Cardiac muscle cell (in vitro differentiated cells and primary cell): ENCODE data around the gene FSIP1. TPM values are rescaled to one million over a fixed set of nuclear protein-coding genes. Genes with fewer than 3 reads are reported as not detected.

Experiments used
- DNase-seq, 2 donors: peaks; one replicate each; pipeline versions ENCODE4 v3.0.0 to v3.0.0-alpha.2; 2010 to 2017; ENCODE audit warnings: low read depth in 1 of 2, low spot score in 1 of 2
- H3K27ac ChIP-seq: fragments of 200-600 bp; sonication (generic); 2 replicates; pipeline ENCODE4 v1.5.1; 2016
- H3K27me3 ChIP-seq: fragments of 200-600 bp; sonication (generic); 2 replicates; pipeline ENCODE4 v1.6.0; 2016; ENCODE audit warnings: control low read depth
- H3K36me3 ChIP-seq: fragments of 200-600 bp; sonication (generic); 2 replicates; pipeline ENCODE4 v1.5.1; 2016; ENCODE audit warnings: control low read depth
- H3K4me1 ChIP-seq: fragments of 200-600 bp; sonication (generic); 2 replicates; pipeline ENCODE4 v1.8.1; 2017; ENCODE audit warnings: low read depth, mild to moderate bottlenecking, mixed run types
- H3K4me3 ChIP-seq: fragments of 200-600 bp; sonication (generic); 2 replicates; pipeline ENCODE4 v1.5.1; 2016; ENCODE audit warnings: mild to moderate bottlenecking
- H3K9me3 ChIP-seq: fragments of 200-600 bp; sonication (generic); 2 replicates; pipeline ENCODE4 v1.5.1; 2017; ENCODE audit warnings: low read depth, mild to moderate bottlenecking, control low read depth
- CTCF ChIP-seq: IDR thresholded peaks from 2 replicates; pipeline ENCODE4 v1.5.1; 2012; ENCODE audit warnings: low read depth, mild to moderate bottlenecking, low read length
- polyA plus RNA-seq: library from polyadenylated mRNA; unstranded; fragments of >200 nt; fragmentation: Nextera tagmentation; extraction: Ambion mirVana; gene quantifications from 2 replicates; pipeline ENCODE4 v1.2.1, GENCODE V29; 2016
- total RNA-seq: library from RNA; depleted of rRNA; stranded (reverse); fragments of >200 nt; gene quantifications from 2 replicates; pipeline ENCODE4 v1.2.3, GENCODE V29; 2016

FSIP1 gene
- total and polyA plus RNA-seq, 2 experiments from 2014 or later = 0.15 to 0.33 TPM

GRCh38 chr15:39666677-39667076, 116.0 kb downstream of the FSIP1 start:
- no peak for TF ChIP-seq CTCF
- Histone ChIP-seq H3K4me3 (no peak overlapping the region), H3K36me3 (no peaks in the 10 kb centered on the region), H3K27ac (peak overlapping the region; percentile 73), H3K4me1 (peaks cover 22% of the 10 kb centered on the region), H3K27me3 (no peaks in the 10 kb centered on the region), H3K9me3 (no peaks in the 10 kb centered on the region)
- DNase-seq = peak in 1 of 2 donors; percentile 41

- no peaks in the 10 kb centered on the region for H3K27me3 ChIP-seq
- no peaks in the 10 kb centered on the region for H3K36me3 ChIP-seq
- DNase-seq = no peak
- H3K9me3 ChIP-seq = no peaks in the 10 kb centered on the region
- no peak overlapping the region for H3K4me3 ChIP-seq
- peaks cover 22% of the 10 kb centered on the region for H3K4me1 ChIP-seq
- H3K27ac ChIP-seq = no peak overlapping the region
- no peak for TF ChIP-seq CTCF
These were observed 116.9 kb downstream of the FSIP1 start for GRCh38 chr15:39665629-39666250.

GRCh38 chr15:39663704-39664250, 118.9 kb downstream of the FSIP1 start:
- peak in 1 of 2 donors; percentile 10 for DNase-seq
- peaks cover 22% of the 10 kb centered on the region for H3K4me1 ChIP-seq
- H3K9me3 ChIP-seq = no peaks in the 10 kb centered on the region

GRCh38 chr15:39661776-39662175, 120.9 kb downstream of the FSIP1 start:
- DNase-seq = no peak
- no peaks in the 10 kb centered on the region for H3K9me3 ChIP-seq
- no peak overlapping the region for H3K4me3 ChIP-seq
- H3K27ac ChIP-seq = no peak overlapping the region
- no peaks in the 10 kb centered on the region for H3K27me3 ChIP-seq
- no peak for TF ChIP-seq CTCF
- no peaks in the 10 kb centered on the region for H3K36me3 ChIP-seq
- peaks cover 11% of the 10 kb centered on the region for H3K4me1 ChIP-seq

More at GRCh38 chr15:39663704-39664250, 118.9 kb downstream of the FSIP1 start:
- Histone ChIP-seq H3K36me3 (no peaks in the 10 kb centered on the region), H3K27me3 (no peaks in the 10 kb centered on the region), H3K4me3 (no peak overlapping the region), H3K27ac (no peak overlapping the region)
- TF ChIP-seq CTCF = no peak

- Histone ChIP-seq H3K4me1 (no peaks in the 10 kb centered on the region), H3K27me3 (no peaks in the 10 kb centered on the region), H3K27ac (no peak overlapping the region), H3K4me3 (no peak overlapping the region), H3K9me3 (no peaks in the 10 kb centered on the region), H3K36me3 (no peaks in the 10 kb centered on the region)
- DNase-seq = no peak
- no peak for TF ChIP-seq CTCF
These were observed 123.9 kb downstream of the FSIP1 start for GRCh38 chr15:39658740-39659139.
